Psoas muscle (tissue), 8 donors: Measurements from ENCODE around the gene KCNJ9. TPM values are rescaled to one million over a fixed set of nuclear protein-coding genes. Genes with fewer than 3 reads are reported as not detected.

Experiments used
- ATAC-seq, 4 donors: fragments of 200-7000 bp; cut with Tn5 transposase; one replicate each; pipeline ENCODE4 v1.9.1; 2020; ENCODE audit warnings: moderate library complexity in 3 of 4, mild to moderate bottlenecking in 2 of 4
- DNase-seq, 2 donors: peaks; one replicate each; pipeline ENCODE4 v3.0.0-alpha.2; 2020
- H3K27ac ChIP-seq: fragments of 200-600 bp; one replicate; pipeline ENCODE4 v1.8.0; 2022
- H3K27me3 ChIP-seq, 3 donors: fragments of 200-600 bp in 1 of 3; one replicate each; pipeline versions ENCODE4 v1.6.1 to v1.8.0; 2013 to 2022; ENCODE audit warnings: low read length in 2 of 3, mild to moderate bottlenecking in 2 of 3, moderate library complexity in 1 of 3; ENCODE audit not compliant: insufficient read depth in 3 of 3
- H3K36me3 ChIP-seq, 2 donors: fragments of 200-600 bp in 1 of 2; one replicate each; pipeline versions ENCODE4 v1.6.1 to v1.8.0; 2013 to 2022; ENCODE audit warnings: low read depth in 1 of 2, mild to moderate bottlenecking in 1 of 2, moderate library complexity in 1 of 2; ENCODE audit not compliant: insufficient read depth in 1 of 2
- H3K4me1 ChIP-seq: fragments of 200-600 bp; one replicate; pipeline ENCODE4 v1.8.0; 2022
- H3K4me3 ChIP-seq: fragments of 200-600 bp; one replicate; pipeline ENCODE4 v1.8.0; 2022; ENCODE audit warnings: mild to moderate bottlenecking
- H3K9me3 ChIP-seq: fragments of 200-600 bp; one replicate; pipeline ENCODE4 v1.8.0; 2022
- CTCF ChIP-seq: fragments of 200-600 bp; IDR thresholded peaks from one replicate; pipeline ENCODE4 v1.8.0; 2022; ENCODE audit warnings: antibody characterized with exemption
- WGBS, 3 donors: extraction: QIAGEN DNeasy Blood & Tissue Kit; methylation state at CpG; one replicate each; pipeline versions ENCODE4 v1.1.6 to v1.1.7; 2013; 5-methylcytosine and 5-hydroxymethylcytosine counted together
- intact Hi-C, 2 donors: fragments of 100-400 bp; cut with DNase I; formaldehyde crosslinking; loops; one replicate each; pipeline versions ENCODE4 v1.11.0 to v1.14.2; 2022
- polyA plus RNA-seq, 3 donors: library from polyadenylated mRNA; stranded (reverse); fragments of 200-250 nt; gene quantifications; one replicate each; pipeline ENCODE4 v1.2.3, GENCODE V29; 2013
- total RNA-seq, 4 donors: library from RNA; stranded (reverse); fragmentation: NEBNext Ultra II Directional in 2 of 4; extraction: Animal tissue kit (Norgen Biotek cat#: 25700) in 2 of 4; gene quantifications; one replicate each; pipeline versions ENCODE4 v1.2.1 to v1.2.4, GENCODE V29; 2021 to 2023
- donor health status: healthy with polysubstance abuse.
- donor health status: DM: no; HTN: no; CAD: no; lungs with moderate emphysema.
- donor health status: Bipolar disorder and iron deficiency.
- donor health status: healthy.
- donor health status: DM: yes; HTN: yes; CAD: no.
- donor health status: DM: no; HTN: no; CAD: no.
- donor health status: DM: no; HTN: no; CAD: no.
- donor health status: DM: yes; HTN: yes; CAD: no.

The KCNJ9 gene
- total and polyA plus RNA-seq, 7 donors = 0.01 to 0.04 TPM; not detected in 5

GRCh38 chr1:160092366-160093068 is 11.2 kb downstream of the KCNJ9 start:
- Histone ChIP-seq H3K27ac (no peak overlapping the region), H3K4me1 (peaks cover 18% of the 10 kb centered on the region), H3K27me3 (no peaks in the 10 kb centered on the region), H3K36me3 (peaks cover 0 to 35% of the 10 kb centered on the region in 2 donors), H3K9me3 (no peaks in the 10 kb centered on the region), H3K4me3 (no peak overlapping the region)
- TF ChIP-seq CTCF = no peak
- intact Hi-C loops = no loop called here
- WGBS, 3 donors = 89 to 91% (median 90%) methylated on average over 32 of the region's 32 CpGs
- no peak for DNase-seq
- ATAC-seq = no peak

- no peak for TF ChIP-seq CTCF
- Histone ChIP-seq H3K27ac (no peak overlapping the region), H3K4me3 (no peak overlapping the region), H3K36me3 (peaks cover 0 to 35% of the 10 kb centered on the region in 2 donors), H3K9me3 (no peaks in the 10 kb centered on the region), H3K4me1 (peaks cover 23% of the 10 kb centered on the region), H3K27me3 (no peaks in the 10 kb centered on the region)
- 75 to 80% (median 80%) methylated on average over 9 of the region's 9 CpGs for WGBS, 3 donors
- ATAC-seq = no peak
- intact Hi-C loops = no loop called here
- DNase-seq = no peak
Measured at GRCh38 chr1:160093069-160093395, 11.7 kb downstream of the KCNJ9 start.

GRCh38 chr1:160093624-160094290 is 12.4 kb downstream of the KCNJ9 start:
- H3K4me1 ChIP-seq = peaks cover 23% of the 10 kb centered on the region
- DNase-seq = no peak
- intact Hi-C loops = no loop called here
- H3K9me3 ChIP-seq = no peaks in the 10 kb centered on the region
- H3K4me3 ChIP-seq = no peak overlapping the region
- H3K36me3 ChIP-seq = peaks cover 0 to 35% of the 10 kb centered on the region in 2 donors
- 72 to 80% (median 74%) methylated on average over 21 of the region's 21 CpGs for WGBS, 3 donors
- H3K27me3 ChIP-seq = no peaks in the 10 kb centered on the region
- H3K27ac ChIP-seq = no peak overlapping the region
- ATAC-seq = no peak
- TF ChIP-seq CTCF = no peak

GRCh38 chr1:160094291-160094625 is 12.9 kb downstream of the KCNJ9 start:
- intact Hi-C loops = no loop called here
- Histone ChIP-seq H3K27ac (no peak overlapping the region), H3K4me1 (peaks cover 26% of the 10 kb centered on the region), H3K27me3 (no peaks in the 10 kb centered on the region), H3K36me3 (peaks cover 0 to 35% of the 10 kb centered on the region in 2 donors), H3K9me3 (no peaks in the 10 kb centered on the region), H3K4me3 (no peak overlapping the region)
- WGBS, 3 donors = 88 to 93% (median 91%) methylated on average over 4 of the region's 4 CpGs
- DNase-seq (no peak), ATAC-seq (no peak)
- TF ChIP-seq CTCF = no peak
